GM18873 (cell line): Measurements from ENCODE around the gene SLC23A1.
"Not testable (repeated sequence)": the region's sequence is repeated elsewhere in the genome, so short reads cannot be mapped to it uniquely, and the experiment has no call there.

Experiments
- ATAC-seq: cut with Tn5 transposase; IDR thresholded peaks from one replicate; pipeline ENCODE4 v1.9.1; 2021; ENCODE audit warnings: mild to moderate bottlenecking, moderate library complexity, moderate number of reproducible peaks; ENCODE audit not compliant: unreplicated experiment, low FRiP score

Gene SLC23A1

DNA sequence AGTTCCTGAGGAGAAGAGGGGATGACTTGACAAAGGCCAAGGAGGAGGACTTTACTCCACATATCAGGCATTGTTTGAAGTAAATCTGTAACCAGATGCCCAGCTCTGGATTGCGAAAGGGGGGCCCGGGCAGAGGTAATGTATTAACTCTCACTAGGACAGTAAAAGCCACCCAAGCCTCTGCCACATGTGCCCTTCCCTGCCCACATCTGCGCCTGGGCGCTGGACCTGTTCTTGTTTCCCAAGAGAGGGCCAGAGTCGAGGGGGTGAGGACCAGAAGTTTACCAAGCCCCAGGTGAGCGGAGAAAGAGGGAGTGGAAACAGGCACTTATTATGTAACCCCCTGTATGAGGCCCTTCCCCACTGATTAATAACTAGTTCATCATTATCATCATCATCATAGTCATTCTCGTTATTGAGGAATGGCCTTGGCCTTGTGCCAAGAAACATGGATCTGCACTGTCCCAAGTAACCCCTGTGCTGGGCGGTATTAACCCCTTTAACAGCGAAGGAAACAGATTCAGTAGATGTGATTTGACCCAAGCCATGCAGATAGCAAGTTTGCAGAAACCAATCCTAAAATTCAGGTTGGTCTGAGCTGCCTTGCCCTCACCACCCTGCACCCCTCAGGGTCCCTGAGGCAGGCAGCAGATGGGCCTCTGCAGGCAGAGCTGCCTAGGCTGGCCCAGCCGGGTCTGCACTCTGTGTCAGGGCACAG lies at the start of gene SLC23A1:
Gene SLC23A1 (minus strand): TSS at position 23 of the 718 bp plus-strand sequence. CDS start 44 bp downstream, outside the sequence.
- no peak for ATAC-seq

DNA sequence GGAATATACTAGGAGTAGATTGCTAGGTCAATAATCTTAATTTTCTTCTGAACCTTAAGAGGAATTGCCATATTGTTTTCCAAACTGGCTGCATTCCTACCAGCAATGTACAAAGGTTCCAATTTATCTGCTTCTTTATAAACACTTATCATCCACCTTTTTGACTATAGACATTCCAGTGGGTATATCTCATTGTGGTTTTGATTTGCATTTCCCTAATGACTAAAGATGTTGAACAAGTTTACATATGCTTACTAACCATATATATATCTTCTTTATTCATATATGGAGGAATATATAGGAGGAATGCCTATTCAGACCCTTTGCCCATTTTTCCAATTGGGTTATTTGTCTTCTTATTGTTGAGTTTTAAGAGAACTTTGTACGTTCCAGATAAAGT lies 48.6 kb upstream of the SLC23A1 start:
- no peak for ATAC-seq

DNA sequence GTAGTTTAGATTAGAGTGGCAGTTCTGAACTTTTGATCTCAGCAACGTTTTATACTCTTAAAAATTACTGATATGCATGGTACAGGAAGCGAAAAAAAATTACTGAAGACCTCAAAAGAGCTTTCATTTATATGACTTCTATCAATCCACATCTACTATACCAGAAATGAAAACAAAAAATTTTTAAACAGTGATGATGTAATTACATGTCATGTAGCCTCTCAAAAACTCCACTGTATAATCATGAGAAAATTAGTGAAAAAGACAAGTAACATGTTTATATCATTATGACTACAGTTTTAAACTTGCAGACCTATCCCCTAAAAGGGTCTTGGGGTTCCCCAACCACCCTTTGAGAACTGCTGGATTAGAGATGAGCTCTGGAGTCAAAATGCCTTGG lies 46.9 kb upstream of the SLC23A1 start:
- no peak for ATAC-seq

DNA sequence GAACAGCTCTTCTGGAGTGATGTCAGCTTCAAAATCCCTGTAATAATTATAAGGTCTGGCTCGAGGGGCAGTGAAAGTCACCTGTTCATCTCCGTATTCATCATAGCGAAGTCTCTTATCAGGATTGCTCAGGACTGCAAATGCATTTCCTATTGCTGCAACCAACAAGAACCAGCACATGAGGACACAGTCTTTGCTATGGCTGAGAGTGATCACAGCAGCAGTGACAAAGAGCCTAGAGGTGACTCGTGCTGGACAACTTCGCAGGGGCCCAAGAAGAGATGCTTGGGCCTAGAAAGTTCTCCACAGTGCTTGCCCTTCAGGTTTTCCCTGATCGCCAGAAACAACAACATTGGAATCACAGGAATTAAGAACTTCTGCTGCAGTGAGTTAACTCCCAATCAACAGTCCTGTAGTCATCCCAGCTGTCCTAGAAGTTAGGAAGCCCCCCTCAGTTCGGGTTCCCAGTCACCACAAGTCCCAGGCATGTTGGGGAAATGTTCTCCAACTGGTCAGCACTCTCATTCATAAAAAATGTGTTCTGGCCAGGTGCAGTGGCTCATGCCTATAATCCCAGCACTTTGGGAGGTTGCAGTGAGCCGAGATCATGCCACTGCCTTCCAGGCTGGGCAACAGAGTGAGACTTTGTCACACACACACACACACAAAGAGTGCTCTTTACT lies 43.2 kb upstream of the SLC23A1 start:
- ATAC-seq = no peak

DNA sequence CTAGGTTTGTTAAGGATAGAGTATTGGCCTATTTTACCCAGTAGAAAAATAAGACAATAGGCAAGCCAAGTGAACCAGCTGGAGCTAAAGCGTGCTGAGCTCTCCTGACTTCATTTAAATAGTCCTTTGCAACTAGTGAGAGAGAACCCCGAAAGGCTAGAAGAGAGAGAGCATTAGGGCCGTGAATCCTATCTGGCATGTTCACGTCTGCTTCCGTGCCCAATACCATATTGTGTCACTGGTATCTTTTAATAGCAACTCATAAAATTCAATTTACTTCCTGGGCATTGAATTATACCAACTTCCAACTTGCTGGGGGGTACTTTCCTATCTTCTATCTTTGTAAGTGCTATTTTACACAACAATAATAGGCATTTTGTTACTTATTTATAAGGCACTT lies 42.4 kb upstream of the SLC23A1 start:
- no peak for ATAC-seq

DNA sequence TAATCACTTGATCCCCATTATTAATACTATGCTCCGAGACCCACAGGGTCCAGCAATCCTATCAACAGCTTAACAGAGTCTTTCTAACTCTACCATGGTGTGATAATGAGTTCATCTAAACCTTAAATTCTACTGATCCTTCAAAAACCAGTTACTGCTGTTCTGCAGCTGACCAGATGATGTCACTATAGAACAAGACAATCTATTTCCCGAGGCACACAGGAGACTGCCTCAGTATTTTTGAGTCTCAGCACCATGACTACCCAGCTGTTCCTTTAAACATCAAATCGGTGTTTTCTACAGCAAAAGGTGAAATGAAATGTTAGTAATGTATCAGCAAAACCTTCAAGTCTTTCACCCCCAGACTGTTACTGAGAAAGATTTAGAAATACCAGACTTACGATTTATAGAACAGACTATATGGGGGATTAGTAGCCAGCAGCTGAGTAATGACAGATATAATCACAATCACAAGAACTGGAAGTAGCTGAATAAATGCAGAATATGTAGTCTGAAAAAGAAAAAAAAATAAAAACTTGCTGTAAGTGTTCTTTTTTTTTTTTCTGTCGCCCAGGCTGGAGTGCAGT lies 39.3 kb upstream of the SLC23A1 start:
- ATAC-seq = no peak

DNA sequence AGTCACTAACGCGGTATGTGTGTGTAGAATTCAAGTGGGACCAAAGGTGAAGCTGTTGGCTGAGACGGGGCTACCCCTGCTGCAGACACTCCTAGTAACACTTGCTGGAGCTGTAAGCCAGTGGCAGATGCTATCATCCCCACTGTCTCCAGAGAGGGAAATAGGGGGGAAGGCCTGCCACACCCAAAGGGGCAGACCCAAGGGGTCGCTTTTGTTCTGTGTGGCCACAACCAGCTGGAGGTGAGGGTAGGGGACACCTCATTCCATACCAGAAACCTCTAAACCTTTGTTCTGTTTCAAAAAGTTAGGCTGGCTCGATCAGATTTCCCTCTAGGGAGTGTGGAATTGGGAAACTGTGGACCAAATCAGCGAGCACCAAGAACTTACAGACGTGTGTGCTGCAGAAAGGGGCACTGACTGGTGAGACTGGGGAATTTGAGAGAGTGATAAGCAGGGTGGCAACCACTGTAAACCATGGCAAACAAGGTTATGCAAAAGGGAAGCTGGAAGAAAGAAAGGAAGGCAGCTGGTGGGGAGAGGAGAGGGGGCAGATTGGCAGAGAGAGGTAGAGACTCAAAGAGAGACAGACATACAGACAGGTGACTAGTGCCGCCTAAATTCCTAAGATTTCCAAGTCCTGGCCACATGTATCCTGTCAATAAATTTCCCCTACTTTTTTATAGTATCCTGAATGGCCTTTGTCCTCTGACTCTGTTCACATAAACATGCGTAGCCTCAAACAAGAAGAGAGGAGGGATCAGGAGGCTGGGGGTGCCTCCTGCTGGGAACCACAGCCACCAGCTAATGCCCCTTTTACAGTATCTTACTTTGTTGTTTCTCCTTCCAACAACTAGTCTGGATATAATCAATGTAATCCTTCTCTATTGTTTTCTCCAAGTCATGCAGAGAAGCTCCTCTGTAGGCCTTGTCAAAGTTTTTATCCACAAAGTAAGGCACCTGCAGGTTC lies 36.4 kb upstream of the SLC23A1 start:
- ATAC-seq = no peak

DNA sequence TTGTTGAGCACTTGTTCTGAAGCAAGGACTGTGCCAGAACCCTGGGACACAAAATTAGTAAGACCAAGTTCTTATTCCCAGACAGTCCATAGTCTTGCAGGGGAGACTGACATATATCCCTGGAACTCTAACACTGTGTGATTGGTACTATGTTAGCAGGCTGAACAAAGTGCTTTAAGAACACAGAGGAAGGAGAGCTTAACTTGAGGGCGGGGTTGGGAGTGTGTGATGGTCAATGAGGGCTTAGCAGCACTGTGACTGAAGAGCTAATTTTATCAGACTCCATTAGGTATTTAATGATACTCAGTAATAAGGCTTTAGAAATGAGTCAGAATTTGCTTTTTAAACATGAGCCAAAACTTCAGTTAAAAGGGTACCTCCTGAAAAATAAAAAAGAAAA lies 35.7 kb upstream of the SLC23A1 start:
- ATAC-seq = no peak

DNA sequence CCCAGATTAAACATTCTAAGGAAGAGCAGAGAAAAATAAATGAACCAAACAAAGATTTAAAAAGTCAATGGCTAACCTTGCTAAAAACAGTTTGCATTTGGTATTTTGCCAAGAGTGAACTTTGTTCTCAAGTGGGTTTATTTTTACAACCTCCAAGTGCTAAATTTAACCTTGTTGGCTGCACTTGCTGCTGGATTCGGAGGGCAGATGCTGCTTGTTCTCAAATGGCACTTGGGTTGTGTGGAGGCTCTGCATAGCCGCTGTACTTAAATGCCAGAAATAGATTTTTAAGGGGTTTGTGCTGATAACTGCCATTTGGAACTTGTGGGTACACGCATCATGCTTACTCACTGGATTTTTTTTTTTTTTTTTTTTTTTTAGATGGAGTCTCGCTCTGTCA lies 34.1 kb upstream of the SLC23A1 start:
- no peak for ATAC-seq

DNA sequence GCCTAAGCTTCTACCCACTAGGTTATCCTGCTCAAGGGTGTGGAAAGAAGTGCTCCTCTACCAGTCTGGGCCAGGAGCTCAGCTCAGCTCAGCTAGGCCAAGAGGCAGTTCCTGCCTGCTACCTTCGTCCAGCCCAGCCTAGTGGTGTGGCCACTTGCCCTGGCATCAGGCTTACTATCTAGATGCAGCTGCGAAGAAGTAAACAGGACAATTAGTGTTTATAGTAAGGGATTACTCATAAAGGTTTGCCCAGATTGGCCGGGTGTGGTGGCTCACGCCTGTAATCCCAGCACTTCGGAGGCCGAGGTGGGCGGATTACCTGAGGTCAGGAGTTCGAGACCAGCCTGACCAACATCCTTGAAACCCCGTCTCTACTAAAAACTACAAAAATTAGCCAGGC lies 33.6 kb upstream of the SLC23A1 start:
- no peak for ATAC-seq

DNA sequence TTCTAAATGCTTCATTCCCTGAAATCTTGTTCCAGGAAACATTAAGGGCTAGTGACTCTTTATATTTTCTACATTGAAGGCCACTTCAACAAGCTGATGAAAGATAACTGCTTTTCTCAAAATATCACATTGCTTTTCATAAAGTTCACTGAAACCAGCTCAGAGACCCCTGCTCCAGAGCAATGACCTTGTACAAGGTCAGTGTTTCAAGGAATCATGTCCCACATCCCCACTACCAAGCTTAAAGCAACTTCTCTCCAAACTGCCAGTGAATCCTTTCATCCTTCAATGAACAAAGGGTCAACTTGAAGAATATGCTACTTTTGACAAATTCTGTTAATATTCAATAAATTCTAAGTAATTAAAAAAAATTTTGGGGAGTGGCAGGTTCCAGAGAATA lies 32.8 kb upstream of the SLC23A1 start:
- no peak for ATAC-seq

DNA sequence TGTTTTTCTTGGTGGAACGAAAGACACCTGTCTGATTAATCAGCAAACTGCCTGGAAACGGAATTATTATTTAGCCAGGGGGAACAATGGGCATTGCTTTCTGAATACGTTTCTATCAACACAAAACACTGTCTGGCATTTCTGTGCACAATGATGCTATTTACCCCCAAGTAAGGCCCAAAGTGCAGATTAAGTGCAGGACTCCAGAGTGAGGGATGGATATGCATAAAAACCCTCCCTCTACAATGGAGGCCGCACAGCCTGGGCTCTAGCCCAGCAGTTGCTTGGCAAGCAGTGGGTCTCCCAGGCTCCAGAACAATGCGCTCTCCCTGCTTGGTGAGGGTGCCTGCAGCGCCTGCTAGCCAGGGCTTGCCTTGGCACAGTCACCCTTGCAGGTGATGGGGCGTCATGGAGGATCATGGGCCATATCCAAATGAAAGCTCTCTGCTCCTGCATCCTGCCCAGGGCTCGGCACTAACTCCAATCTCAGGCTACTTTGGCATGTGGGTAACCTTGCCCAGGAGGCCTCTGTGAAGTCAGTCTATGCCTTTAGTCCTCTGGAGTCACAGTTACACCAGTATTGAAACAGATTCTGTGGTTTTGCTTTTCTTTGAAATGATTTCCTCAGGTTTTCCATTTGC lies 32.2 kb upstream of the SLC23A1 start:
- ATAC-seq = no peak

DNA sequence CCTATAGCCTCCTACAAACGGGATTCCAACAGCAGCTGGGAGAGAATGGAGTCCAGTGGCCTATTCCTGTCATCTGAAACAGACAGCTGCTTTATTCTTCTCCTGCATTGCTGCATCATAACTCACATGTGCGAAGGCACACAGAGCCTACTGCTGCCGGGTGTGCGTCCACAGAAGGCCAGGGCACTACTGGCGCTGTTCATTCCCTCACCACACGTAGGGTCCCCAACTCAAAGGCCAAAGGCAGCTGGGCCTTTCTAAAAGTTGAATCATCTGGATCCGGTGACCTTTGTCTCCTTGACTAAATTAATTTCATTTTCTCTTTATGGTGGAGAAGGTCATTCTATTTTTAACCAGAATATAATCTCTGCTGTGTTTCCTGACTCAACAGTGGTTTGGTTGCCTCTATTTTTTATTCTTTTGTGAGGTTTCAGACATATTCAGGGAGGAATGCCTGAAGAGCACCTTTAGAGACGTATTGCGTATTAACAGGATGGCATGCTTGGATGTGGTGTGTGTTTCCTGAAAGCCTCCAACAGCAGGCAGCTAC lies 31.6 kb upstream of the SLC23A1 start:
- no peak for ATAC-seq

DNA sequence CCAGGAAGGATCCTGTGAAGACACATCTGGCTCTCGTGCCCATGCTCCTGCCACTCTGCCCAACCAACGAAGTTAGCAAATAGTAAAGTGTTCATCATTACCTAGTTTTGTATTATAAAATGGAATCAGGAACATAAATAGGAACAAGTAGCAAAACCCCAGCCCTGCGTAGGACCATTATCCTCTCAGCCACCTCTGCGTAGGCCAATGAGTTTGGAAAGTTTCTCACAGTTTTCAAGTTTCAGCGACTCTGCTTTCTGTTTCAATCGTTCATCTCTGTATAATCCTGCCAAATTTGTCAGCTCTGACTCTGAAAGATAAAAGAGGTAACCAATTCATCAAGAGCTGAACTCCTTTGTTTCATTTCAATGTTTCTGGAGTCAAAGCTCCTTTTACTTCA lies 30.9 kb upstream of the SLC23A1 start:
- ATAC-seq = no peak

DNA sequence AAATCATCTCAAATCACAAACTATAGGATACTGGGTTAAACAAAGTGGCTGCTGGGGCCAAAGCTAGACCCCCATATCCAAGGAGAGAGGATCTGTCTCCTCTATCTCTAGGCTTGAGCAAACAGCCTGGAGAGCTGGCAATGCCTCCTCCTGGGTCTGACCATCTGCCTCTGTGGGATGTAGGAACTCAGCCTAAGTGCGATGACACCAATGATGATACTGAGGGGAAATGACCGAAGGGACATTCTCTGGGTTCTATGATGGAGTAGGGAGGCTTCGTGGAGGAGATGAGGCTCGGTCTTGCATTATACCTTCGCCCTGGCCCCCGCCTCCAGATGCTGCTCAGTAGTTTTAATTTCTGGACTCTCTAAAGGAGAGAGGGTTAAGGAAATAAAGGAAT lies 30.1 kb upstream of the SLC23A1 start:
- ATAC-seq = no peak

DNA sequence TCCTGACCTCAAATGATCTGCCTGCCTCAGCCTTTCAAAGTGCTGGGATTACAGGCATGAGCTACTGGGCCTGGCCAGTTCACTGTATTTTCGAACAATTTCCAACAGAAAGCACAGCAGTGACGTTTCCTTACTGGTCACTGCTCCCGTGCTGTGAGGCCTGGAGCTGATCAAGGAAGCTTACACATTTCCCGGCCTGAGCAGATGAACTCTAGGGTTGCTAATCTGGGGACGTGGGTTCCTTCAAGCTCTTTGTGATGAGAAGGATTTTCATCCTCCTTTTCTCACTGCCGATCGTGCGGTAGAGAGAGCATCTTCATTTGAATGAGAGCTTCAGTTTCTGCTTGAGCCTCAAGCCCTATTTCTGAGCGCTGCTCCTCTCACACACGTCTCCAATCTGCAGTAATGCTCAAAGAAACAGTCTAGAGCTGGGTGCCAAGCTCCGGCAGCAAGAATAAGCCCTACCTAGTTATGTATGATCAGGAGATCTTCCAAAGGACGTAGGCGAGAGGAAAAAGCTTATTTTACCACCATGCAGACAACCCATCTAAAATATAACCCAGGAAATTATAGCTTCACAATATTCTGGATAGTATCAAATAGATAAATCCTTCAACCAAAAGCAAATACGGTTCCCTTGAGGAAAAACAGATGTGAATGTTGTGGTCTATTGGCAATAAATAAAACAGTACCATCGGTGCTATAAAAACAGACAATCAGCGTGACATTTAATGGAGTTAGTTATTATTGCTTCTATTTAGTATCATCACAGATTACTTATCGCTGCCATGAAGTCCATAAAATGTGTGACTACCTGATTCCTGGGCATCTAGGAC lies 28.1 kb upstream of the SLC23A1 start:
- ATAC-seq = no peak

DNA sequence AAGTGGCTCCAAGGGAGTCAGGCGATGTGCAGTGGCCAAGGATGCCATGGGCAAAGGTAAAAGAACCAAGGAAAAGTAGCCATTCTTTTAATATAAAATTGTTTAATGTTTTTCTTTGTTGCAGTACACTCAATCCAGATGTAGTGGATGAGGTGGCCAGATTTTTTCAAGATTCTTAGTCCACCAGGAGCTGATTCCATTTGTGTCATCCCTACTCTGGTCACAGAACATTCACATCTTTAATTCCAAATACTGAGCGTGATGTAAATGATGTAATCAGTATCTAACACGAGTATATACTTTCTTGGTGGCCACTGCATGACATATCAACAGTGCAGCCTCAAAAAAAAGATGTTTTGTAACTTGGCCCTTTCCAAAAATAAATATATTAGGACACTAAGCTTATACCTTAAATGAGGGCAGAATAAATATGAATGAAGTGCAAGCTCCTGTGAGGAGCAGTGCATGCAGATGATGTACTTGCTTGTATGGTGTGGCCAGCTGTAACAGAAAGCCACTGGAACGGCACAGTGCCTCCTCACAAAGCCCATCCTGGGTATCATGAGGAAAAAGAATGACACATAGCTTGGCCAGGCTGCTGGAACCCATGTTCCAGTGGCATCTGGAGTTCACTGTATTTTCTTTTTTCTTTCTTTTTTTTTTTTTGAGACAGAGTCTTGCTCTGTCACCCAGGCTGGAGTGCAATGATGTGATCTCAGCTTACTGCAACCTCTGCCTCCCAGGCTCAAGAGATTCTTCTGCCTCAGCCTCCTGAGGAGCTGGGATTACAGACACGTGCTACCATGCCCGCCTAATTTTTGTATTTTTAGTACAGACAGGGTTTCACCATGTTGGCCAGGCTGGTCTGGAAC lies 27.3 kb upstream of the SLC23A1 start:
- no peak for ATAC-seq

DNA sequence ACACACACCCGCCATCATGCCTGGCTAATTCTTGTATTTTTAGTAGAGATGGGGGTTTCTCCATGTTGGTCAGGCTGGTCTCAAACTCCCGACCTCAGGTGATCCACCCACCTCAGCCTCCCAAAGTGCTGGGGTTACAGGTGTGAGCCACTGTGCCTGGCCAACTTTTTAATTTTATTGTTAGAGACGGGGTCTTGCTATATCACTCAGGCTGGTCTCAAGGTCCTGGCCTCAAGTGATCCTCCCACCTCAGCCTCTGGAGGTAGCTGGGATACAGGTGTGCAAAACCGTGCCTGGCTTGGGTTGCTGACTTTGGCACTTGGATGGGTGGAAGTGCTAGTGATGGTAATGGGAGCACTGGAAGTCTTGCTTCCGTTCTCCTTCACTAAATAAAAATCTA lies 26.0 kb upstream of the SLC23A1 start:
- not testable (repeated sequence) for ATAC-seq
